Dendritic cell treated with granulocyte-macrophage colony-stimulating factor and Interleukin-4, amounts not matched to agents 40 ng/mL and 50 ng/mL, for 4 days (primary cell): ENCODE data around the gene PEX26.
"Not testable (repeated sequence)": the region's sequence is repeated elsewhere in the genome, so short reads cannot be mapped to it uniquely, and the experiment has no call there.

Source experiments
- H3K27ac Mint-ChIP-seq: one replicate; pipeline ENCODE4 v1.8.0; 2022; ENCODE audit warnings: mild to moderate bottlenecking, mixed read lengths
- H3K27me3 Mint-ChIP-seq: one replicate; pipeline ENCODE4 v1.8.0; 2022; ENCODE audit warnings: mild to moderate bottlenecking, mixed read lengths
- H3K36me3 Mint-ChIP-seq: one replicate; pipeline ENCODE4 v1.8.0; 2022; ENCODE audit warnings: low read depth, mixed read lengths
- H3K4me1 Mint-ChIP-seq: one replicate; pipeline ENCODE4 v1.8.0; 2022; ENCODE audit warnings: low read depth, mixed read lengths
- H3K4me3 Mint-ChIP-seq: one replicate; pipeline ENCODE4 v1.8.0; 2022; ENCODE audit warnings: mild to moderate bottlenecking, moderate library complexity, mixed read lengths
- H3K9me3 Mint-ChIP-seq: one replicate; pipeline ENCODE4 v1.8.0; 2022; ENCODE audit warnings: mixed read lengths
- intact Hi-C: fragments of 100-400 bp; cut with micrococcal nuclease; formaldehyde crosslinking; loops from one replicate; pipeline ENCODE4 v1.15.0; 2022

The PEX26 gene

GRCh38 chr22:18048041-18048440, 29.7 kb upstream of the PEX26 start:
- intact Hi-C loops, result no loop called here
- Mint-ChIP-seq H3K27ac (no peak overlapping the region), H3K36me3 (no peaks in the 10 kb centered on the region), H3K9me3 (no peaks in the 10 kb centered on the region), H3K4me1 (no peaks in the 10 kb centered on the region), H3K27me3 (peaks cover 4% of the 10 kb centered on the region), H3K4me3 (no peak overlapping the region)

GRCh38 chr22:18048441-18048898, 29.3 kb upstream of the PEX26 start:
- H3K36me3 Mint-ChIP-seq, result no peaks in the 10 kb centered on the region
- no peak overlapping the region for H3K27ac Mint-ChIP-seq
- H3K27me3 Mint-ChIP-seq, result peaks cover 4% of the 10 kb centered on the region
- H3K4me1 Mint-ChIP-seq, result no peaks in the 10 kb centered on the region
- H3K9me3 Mint-ChIP-seq, result no peaks in the 10 kb centered on the region
- no peak overlapping the region for H3K4me3 Mint-ChIP-seq
- intact Hi-C loops, result no loop called here

GRCh38 chr22:18050065-18050464, 27.7 kb upstream of the PEX26 start:
- intact Hi-C loops, result no loop called here
- no peaks in the 10 kb centered on the region for H3K9me3 Mint-ChIP-seq
- no peak overlapping the region for H3K27ac Mint-ChIP-seq
- no peaks in the 10 kb centered on the region for H3K4me1 Mint-ChIP-seq
- H3K27me3 Mint-ChIP-seq, result peaks cover 4% of the 10 kb centered on the region
- H3K36me3 Mint-ChIP-seq, result no peaks in the 10 kb centered on the region
- no peak overlapping the region for H3K4me3 Mint-ChIP-seq

GRCh38 chr22:18051113-18051512, 26.7 kb upstream of the PEX26 start:
- H3K9me3 Mint-ChIP-seq, H3K36me3 Mint-ChIP-seq, H3K4me1 Mint-ChIP-seq, H3K27ac Mint-ChIP-seq, H3K4me3 Mint-ChIP-seq, H3K27me3 Mint-ChIP-seq, intact Hi-C loops: not testable (repeated sequence)

- H3K9me3 Mint-ChIP-seq, H3K27ac Mint-ChIP-seq, intact Hi-C loops, H3K4me3 Mint-ChIP-seq, H3K36me3 Mint-ChIP-seq, H3K4me1 Mint-ChIP-seq, H3K27me3 Mint-ChIP-seq: not testable (repeated sequence)
Measured at GRCh38 chr22:18053216-18053946, 24.4 kb upstream of the PEX26 start.

- Mint-ChIP-seq H3K4me3 (no peak overlapping the region), H3K4me1 (no peaks in the 10 kb centered on the region), H3K27ac (no peak overlapping the region), H3K27me3 (peaks cover 7% of the 10 kb centered on the region), H3K9me3 (no peaks in the 10 kb centered on the region), H3K36me3 (no peaks in the 10 kb centered on the region)
- intact Hi-C loops, result no loop called here
Measured at GRCh38 chr22:18055619-18056160, 22.1 kb upstream of the PEX26 start.

GRCh38 chr22:18056161-18056666, 21.6 kb upstream of the PEX26 start:
- Mint-ChIP-seq H3K9me3 (no peaks in the 10 kb centered on the region), H3K4me3 (no peak overlapping the region), H3K27me3 (peaks cover 7% of the 10 kb centered on the region), H3K27ac (no peak overlapping the region), H3K36me3 (no peaks in the 10 kb centered on the region), H3K4me1 (no peaks in the 10 kb centered on the region)
- intact Hi-C loops, result no loop called here

GRCh38 chr22:18056807-18057474, 20.8 kb upstream of the PEX26 start:
- Mint-ChIP-seq H3K4me3 (no peak overlapping the region), H3K4me1 (no peaks in the 10 kb centered on the region), H3K9me3 (no peaks in the 10 kb centered on the region), H3K36me3 (no peaks in the 10 kb centered on the region), H3K27ac (no peak overlapping the region), H3K27me3 (peaks cover 7% of the 10 kb centered on the region)
- intact Hi-C loops, result no loop called here

GRCh38 chr22:18057568-18058209, 20.1 kb upstream of the PEX26 start:
- no peaks in the 10 kb centered on the region for H3K36me3 Mint-ChIP-seq
- intact Hi-C loops, result no loop called here

GRCh38 chr22:18058371-18059093, 19.3 kb upstream of the PEX26 start:
- no peaks in the 10 kb centered on the region for H3K36me3 Mint-ChIP-seq
- intact Hi-C loops, result no loop called here

More at GRCh38 chr22:18057568-18058209, 20.1 kb upstream of the PEX26 start:
- H3K4me3 Mint-ChIP-seq, result no peak overlapping the region
- H3K27ac Mint-ChIP-seq, result no peak overlapping the region
- no peaks in the 10 kb centered on the region for H3K4me1 Mint-ChIP-seq
- peaks cover 7% of the 10 kb centered on the region for H3K27me3 Mint-ChIP-seq
- no peaks in the 10 kb centered on the region for H3K9me3 Mint-ChIP-seq

GRCh38 chr22:18059094-18059417, 18.7 kb upstream of the PEX26 start:
- Mint-ChIP-seq H3K27me3 (peaks cover 7% of the 10 kb centered on the region), H3K4me1 (no peaks in the 10 kb centered on the region), H3K36me3 (no peaks in the 10 kb centered on the region), H3K4me3 (no peak overlapping the region), H3K9me3 (no peaks in the 10 kb centered on the region), H3K27ac (no peak overlapping the region)
- intact Hi-C loops, result no loop called here

More at GRCh38 chr22:18058371-18059093, 19.3 kb upstream of the PEX26 start:
- Mint-ChIP-seq H3K27me3 (peaks cover 7% of the 10 kb centered on the region), H3K4me1 (no peaks in the 10 kb centered on the region), H3K9me3 (no peaks in the 10 kb centered on the region), H3K27ac (no peak overlapping the region), H3K4me3 (no peak overlapping the region)

- no peak overlapping the region for H3K27ac Mint-ChIP-seq
- no peaks in the 10 kb centered on the region for H3K36me3 Mint-ChIP-seq
- intact Hi-C loops, result no loop called here
- no peak overlapping the region for H3K4me3 Mint-ChIP-seq
- H3K9me3 Mint-ChIP-seq, result no peaks in the 10 kb centered on the region
- peaks cover 8% of the 10 kb centered on the region for H3K27me3 Mint-ChIP-seq
- H3K4me1 Mint-ChIP-seq, result no peaks in the 10 kb centered on the region
Measured at GRCh38 chr22:18059473-18059872, 18.3 kb upstream of the PEX26 start.

GRCh38 chr22:18059991-18060390, 17.8 kb upstream of the PEX26 start:
- H3K4me3 Mint-ChIP-seq, result no peak overlapping the region
- intact Hi-C loops, result no loop called here
- H3K27me3 Mint-ChIP-seq, result peaks cover 12% of the 10 kb centered on the region
- H3K36me3 Mint-ChIP-seq, result no peaks in the 10 kb centered on the region
- no peaks in the 10 kb centered on the region for H3K4me1 Mint-ChIP-seq
- no peak overlapping the region for H3K27ac Mint-ChIP-seq
- H3K9me3 Mint-ChIP-seq, result no peaks in the 10 kb centered on the region
